ENCODE data around the gene ID2. TPM values are rescaled to one million over a fixed set of nuclear protein-coding genes. Genes with fewer than 3 reads are reported as not detected.

The ID2 gene
- total RNA-seq, 1 experiment from 2014 or later = 90.9 TPM

- no peaks in the 10 kb centered on the region for H3K36me3 Mint-ChIP-seq (ENCODE audit: insufficient read depth, unreplicated experiment)
- H3K9me3 Mint-ChIP-seq (ENCODE audit: unreplicated experiment) = peaks cover 14% of the 10 kb centered on the region
- H3K4me3 Mint-ChIP-seq (ENCODE audit: unreplicated experiment) = no peak overlapping the region
- H3K4me1 ChIP-seq = no peaks in the 10 kb centered on the region
- H3K27ac Mint-ChIP-seq (ENCODE audit: unreplicated experiment) = no peak overlapping the region
- no peak for DNase-seq
- H3K4me3 ChIP-seq (ENCODE audit: low read depth, low read length) = no peak overlapping the region
- intact Hi-C loops (cut with micrococcal nuclease; ENCODE audit: unreplicated experiment) = no loop called here
- 0 out of 2 replicates have a peak, but pooled peaks cover 3% of the 10 kb centered on the region for H3K9me3 ChIP-seq
- H3K27me3 Mint-ChIP-seq (ENCODE audit: insufficient read depth, unreplicated experiment) = no peaks in the 10 kb centered on the region
- H3K4me1 Mint-ChIP-seq (ENCODE audit: low read depth, unreplicated experiment) = no peaks in the 10 kb centered on the region
- BruUV-seq (replicated peaks) = no TSS peak
- ChIA-PET POLR2A (no interaction called here), CTCF (no interaction called here)
- no peaks in the 10 kb centered on the region for H3K36me3 ChIP-seq (ENCODE audit: control insufficient read depth, insufficient read depth, low read length)
- TF ChIP-seq, protein P1, sequence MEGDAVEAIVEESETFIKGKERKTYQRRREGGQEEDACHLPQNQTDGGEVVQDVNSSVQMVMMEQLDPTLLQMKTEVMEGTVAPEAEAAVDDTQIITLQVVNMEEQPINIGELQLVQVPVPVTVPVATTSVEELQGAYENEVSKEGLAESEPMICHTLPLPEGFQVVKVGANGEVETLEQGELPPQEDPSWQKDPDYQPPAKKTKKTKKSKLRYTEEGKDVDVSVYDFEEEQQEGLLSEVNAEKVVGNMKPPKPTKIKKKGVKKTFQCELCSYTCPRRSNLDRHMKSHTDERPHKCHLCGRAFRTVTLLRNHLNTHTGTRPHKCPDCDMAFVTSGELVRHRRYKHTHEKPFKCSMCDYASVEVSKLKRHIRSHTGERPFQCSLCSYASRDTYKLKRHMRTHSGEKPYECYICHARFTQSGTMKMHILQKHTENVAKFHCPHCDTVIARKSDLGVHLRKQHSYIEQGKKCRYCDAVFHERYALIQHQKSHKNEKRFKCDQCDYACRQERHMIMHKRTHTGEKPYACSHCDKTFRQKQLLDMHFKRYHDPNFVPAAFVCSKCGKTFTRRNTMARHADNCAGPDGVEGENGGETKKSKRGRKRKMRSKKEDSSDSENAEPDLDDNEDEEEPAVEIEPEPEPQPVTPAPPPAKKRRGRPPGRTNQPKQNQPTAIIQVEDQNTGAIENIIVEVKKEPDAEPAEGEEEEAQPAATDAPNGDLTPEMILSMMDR (IDR thresholded peaks at IDR 0.05; ENCODE audit: insufficient read depth in 1 of 2, low read depth in 1 of 2, low read length in 1 of 2, severe bottlenecking in 1 of 2, unreplicated experiment in 1 of 2) = no peak
- H3K27me3 ChIP-seq (replicated peaks; ENCODE audit: control insufficient read depth, insufficient read depth, low read length) = no peaks in the 10 kb centered on the region
Measured at GRCh38 chr2:8719528-8719927, 37.7 kb downstream of the ID2 start.

DNA sequence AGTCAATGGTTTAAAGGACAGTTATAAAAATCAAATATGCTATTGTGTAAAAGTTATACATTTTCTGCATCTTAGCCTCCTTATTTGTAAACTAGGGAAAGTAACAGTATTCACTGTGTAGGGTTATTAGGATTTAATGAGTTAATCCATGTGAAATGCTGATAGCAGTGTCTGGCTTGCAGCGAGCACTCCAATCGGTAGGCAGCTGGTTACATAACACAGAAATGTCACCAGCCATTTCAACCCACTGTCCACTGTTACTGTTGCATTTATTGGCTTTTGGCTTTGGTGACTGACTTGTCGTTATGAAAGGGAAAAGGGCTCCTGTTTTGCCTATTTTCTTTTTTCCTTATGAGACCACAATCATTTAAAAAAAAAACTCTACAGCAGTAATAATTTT, 38.9 kb downstream of the ID2 start:
- Mint-ChIP-seq H3K9me3 (ENCODE audit: unreplicated experiment) (peaks cover 5% of the 10 kb centered on the region), H3K27ac (ENCODE audit: unreplicated experiment) (no peak overlapping the region), H3K27me3 (ENCODE audit: insufficient read depth, unreplicated experiment) (no peaks in the 10 kb centered on the region), H3K4me3 (ENCODE audit: unreplicated experiment) (no peak overlapping the region), H3K36me3 (ENCODE audit: insufficient read depth, unreplicated experiment) (no peaks in the 10 kb centered on the region), H3K4me1 (ENCODE audit: low read depth, unreplicated experiment) (no peaks in the 10 kb centered on the region)
- CTCF ChIA-PET = no interaction called here
- TF ChIP-seq, protein P1 (IDR thresholded peaks at IDR 0.05; ENCODE audit: insufficient read depth in 1 of 2, low read depth in 1 of 2, low read length in 1 of 2, severe bottlenecking in 1 of 2, unreplicated experiment in 1 of 2) = no peak
- DNase-seq = no peak
- Histone ChIP-seq H3K4me1 (no peaks in the 10 kb centered on the region), H3K9me3 (no peaks in the 10 kb centered on the region), H3K27me3 (replicated peaks; ENCODE audit: control insufficient read depth, insufficient read depth, low read length) (no peaks in the 10 kb centered on the region), H3K36me3 (ENCODE audit: control insufficient read depth, insufficient read depth, low read length) (no peaks in the 10 kb centered on the region), H3K4me3 (ENCODE audit: low read depth, low read length) (no peak overlapping the region)
- POLR2A ChIA-PET = no interaction called here
- no TSS peak for BruUV-seq (replicated peaks)
- intact Hi-C loops (cut with micrococcal nuclease; ENCODE audit: unreplicated experiment) = no loop called here

DNA sequence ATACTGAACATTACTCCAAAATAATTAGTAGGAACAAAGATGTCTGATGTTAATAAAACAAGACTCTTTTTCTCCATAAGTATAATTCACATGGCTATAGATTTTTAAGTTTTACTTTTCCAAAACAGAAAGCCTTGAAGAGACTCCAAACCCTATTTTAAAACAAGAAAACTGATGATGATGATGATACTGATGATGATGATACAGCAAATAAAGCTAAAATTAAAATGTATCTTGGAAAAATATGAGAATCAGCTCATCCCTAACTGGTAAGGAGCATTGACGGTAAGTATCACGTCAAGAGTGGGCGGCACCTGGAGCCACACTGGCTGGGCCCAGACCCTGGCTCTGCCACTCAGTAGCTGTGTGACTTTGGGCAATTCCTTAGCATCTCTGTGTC, 39.6 kb downstream of the ID2 start:
- no peaks in the 10 kb centered on the region for H3K4me1 ChIP-seq
- intact Hi-C loops (cut with micrococcal nuclease; ENCODE audit: unreplicated experiment) = no loop called here
- no peaks in the 10 kb centered on the region for H3K36me3 Mint-ChIP-seq (ENCODE audit: insufficient read depth, unreplicated experiment)

More for the DNA sequence above, 39.6 kb downstream of the ID2 start:
- TF ChIP-seq, protein P1 (IDR thresholded peaks at IDR 0.05; ENCODE audit: insufficient read depth in 1 of 2, low read depth in 1 of 2, low read length in 1 of 2, severe bottlenecking in 1 of 2, unreplicated experiment in 1 of 2) = no peak
- Histone ChIP-seq H3K4me3 (ENCODE audit: low read depth, low read length) (no peak overlapping the region), H3K27me3 (replicated peaks; ENCODE audit: control insufficient read depth, insufficient read depth, low read length) (no peaks in the 10 kb centered on the region), H3K9me3 (no peaks in the 10 kb centered on the region), H3K36me3 (ENCODE audit: control insufficient read depth, insufficient read depth, low read length) (no peaks in the 10 kb centered on the region)
- no peak overlapping the region for H3K27ac Mint-ChIP-seq (ENCODE audit: unreplicated experiment)
- H3K4me3 Mint-ChIP-seq (ENCODE audit: unreplicated experiment) = no peak overlapping the region
- no peaks in the 10 kb centered on the region for H3K9me3 Mint-ChIP-seq (ENCODE audit: unreplicated experiment)
- DNase-seq = no peak
- POLR2A ChIA-PET = no interaction called here
- CTCF ChIA-PET = no interaction called here
- no peaks in the 10 kb centered on the region for H3K4me1 Mint-ChIP-seq (ENCODE audit: low read depth, unreplicated experiment)
- BruUV-seq (replicated peaks) = no TSS peak
- H3K27me3 Mint-ChIP-seq (ENCODE audit: insufficient read depth, unreplicated experiment) = no peaks in the 10 kb centered on the region

Measured in Caco-2 (cell line).